Measurements from ENCODE around the gene EPHB2. TPM values are rescaled to one million over a fixed set of nuclear protein-coding genes. Genes with fewer than 3 reads are reported as not detected.

Gene EPHB2
- total RNA-seq, 1 donor from 2014 or later: 69.4 TPM

DNA sequence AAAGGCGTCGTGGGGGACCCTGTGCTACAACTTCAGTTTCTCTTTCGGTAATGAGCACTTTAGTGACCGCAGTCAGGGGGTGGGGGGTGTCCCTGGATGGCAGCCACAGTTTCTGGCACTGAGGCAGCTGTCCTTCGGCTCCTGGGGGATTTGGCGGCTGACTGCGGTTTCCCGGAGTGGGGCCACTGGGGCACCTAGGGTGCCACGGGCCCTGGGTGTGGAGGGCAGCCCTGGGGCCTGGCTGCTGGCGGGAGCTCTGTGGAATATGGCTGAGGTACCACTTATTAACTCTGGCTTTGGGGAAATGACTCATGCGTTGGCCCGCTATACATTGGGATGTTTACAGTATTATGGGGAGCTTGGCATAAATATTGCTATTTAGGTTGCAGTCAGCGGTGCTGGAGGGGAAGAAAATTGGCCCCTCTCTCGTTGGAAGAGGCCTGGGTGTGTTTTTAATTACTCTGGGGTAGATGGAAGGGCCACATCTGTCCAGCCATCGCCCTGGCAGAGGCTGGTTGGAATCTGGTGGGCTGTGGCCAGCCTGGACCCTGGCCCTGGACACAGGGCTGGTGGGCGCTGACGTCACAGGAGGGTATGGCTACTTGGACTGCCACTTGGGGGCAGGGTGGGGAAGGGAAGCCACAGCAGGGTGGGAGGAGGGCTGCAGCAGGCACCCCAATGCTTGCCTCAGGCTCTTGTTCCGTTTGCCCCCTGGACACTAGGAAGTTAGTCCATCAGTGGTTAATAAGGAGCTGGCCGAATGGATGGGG lies 2.0 kb downstream of the EPHB2 start:
- no peak for DNase-seq (ENCODE audit: low spot score, unreplicated experiment)
- Mint-ChIP-seq H3K4me1 (ENCODE audit: low read depth) (peaks cover 40% of the 10 kb centered on the region), H3K36me3 (ENCODE audit: insufficient read depth) (peaks cover 3% of the 10 kb centered on the region), H3K4me3 (ENCODE audit: low read depth) (peak overlapping the region; percentile 81), H3K9me3 (ENCODE audit: low read depth) (no peaks in the 10 kb centered on the region), H3K27me3 (no peaks in the 10 kb centered on the region), H3K27ac (peak overlapping the region; percentile 3)
- TF ChIP-seq, protein P1, sequence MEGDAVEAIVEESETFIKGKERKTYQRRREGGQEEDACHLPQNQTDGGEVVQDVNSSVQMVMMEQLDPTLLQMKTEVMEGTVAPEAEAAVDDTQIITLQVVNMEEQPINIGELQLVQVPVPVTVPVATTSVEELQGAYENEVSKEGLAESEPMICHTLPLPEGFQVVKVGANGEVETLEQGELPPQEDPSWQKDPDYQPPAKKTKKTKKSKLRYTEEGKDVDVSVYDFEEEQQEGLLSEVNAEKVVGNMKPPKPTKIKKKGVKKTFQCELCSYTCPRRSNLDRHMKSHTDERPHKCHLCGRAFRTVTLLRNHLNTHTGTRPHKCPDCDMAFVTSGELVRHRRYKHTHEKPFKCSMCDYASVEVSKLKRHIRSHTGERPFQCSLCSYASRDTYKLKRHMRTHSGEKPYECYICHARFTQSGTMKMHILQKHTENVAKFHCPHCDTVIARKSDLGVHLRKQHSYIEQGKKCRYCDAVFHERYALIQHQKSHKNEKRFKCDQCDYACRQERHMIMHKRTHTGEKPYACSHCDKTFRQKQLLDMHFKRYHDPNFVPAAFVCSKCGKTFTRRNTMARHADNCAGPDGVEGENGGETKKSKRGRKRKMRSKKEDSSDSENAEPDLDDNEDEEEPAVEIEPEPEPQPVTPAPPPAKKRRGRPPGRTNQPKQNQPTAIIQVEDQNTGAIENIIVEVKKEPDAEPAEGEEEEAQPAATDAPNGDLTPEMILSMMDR (IDR thresholded peaks at IDR 0.05; ENCODE audit: unreplicated experiment): no peak

DNA sequence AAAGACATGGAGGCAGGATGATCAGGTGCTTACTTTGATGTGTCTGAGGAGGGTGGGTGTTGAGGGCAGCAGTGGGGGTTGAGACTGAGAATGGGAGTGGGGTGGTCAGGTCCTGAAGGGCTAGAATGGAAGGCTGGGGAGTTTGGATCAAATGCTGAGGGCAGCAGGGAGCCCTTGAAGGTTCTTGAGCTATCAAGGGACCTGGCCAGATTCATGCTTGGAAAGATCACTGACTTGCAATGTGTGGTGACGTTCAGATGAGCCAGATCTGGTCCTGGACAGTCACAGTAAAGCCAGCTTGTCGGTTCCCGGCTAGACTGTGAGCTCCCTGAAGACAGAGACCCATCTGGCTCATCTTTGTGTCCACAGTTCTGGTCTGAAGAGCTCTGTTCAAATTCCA lies 3.8 kb downstream of the EPHB2 start:
- H3K9me3 Mint-ChIP-seq (ENCODE audit: low read depth): no peaks in the 10 kb centered on the region
- H3K4me1 Mint-ChIP-seq (ENCODE audit: low read depth): peaks cover 37% of the 10 kb centered on the region
- no peaks in the 10 kb centered on the region for H3K27me3 Mint-ChIP-seq
- no peak overlapping the region for H3K4me3 Mint-ChIP-seq (ENCODE audit: low read depth)
- H3K27ac Mint-ChIP-seq: no peak overlapping the region
- TF ChIP-seq, protein P1 (IDR thresholded peaks at IDR 0.05; ENCODE audit: unreplicated experiment): no peak
- DNase-seq (ENCODE audit: low spot score, unreplicated experiment): no peak
- H3K36me3 Mint-ChIP-seq (ENCODE audit: insufficient read depth): peaks cover 3% of the 10 kb centered on the region

DNA sequence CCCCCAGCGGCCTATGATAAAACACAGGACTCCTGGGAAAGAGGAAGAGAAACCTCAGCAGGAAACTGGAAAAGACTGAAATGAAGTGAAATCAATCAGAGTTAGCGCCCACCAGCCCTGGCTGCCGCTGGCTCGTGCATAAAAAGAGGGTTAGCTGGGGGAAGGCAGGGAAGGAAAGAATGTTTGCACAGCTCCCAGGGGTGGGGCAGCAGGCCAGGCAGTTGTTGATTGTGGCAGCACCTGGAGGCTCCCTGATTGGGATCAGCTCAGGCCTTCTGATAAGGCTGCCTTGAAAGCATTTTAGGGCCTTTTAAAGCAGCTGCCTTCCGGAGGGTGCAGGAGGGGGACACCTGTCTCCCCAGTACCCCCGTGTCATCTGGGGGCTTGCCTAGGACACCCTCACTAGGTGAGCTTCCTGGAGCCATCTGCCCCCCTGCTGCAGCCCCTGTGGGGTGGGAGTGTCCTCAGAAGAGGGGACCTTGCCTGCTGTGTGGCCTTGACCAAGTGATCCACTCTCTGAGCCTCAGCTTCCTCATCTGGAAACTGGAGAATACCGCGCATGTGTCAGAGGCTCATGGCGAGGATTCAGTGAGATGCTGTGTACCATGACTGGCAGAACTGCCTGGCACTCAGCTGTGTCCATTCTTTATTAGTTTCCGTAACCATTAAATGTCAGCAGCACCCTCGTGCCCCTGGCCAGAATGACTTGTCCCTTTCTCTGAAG lies 6.6 kb downstream of the EPHB2 start:
- Mint-ChIP-seq H3K4me1 (ENCODE audit: low read depth) (peaks cover 33% of the 10 kb centered on the region), H3K4me3 (ENCODE audit: low read depth) (peak overlapping the region; percentile 24), H3K36me3 (ENCODE audit: insufficient read depth) (peaks cover 3% of the 10 kb centered on the region), H3K27me3 (no peaks in the 10 kb centered on the region), H3K27ac (peak overlapping the region; percentile 89), H3K9me3 (ENCODE audit: low read depth) (no peaks in the 10 kb centered on the region)
- TF ChIP-seq, protein P1 (IDR thresholded peaks at IDR 0.05; ENCODE audit: unreplicated experiment): no peak
- DNase-seq (ENCODE audit: low spot score, unreplicated experiment): no peak

DNA sequence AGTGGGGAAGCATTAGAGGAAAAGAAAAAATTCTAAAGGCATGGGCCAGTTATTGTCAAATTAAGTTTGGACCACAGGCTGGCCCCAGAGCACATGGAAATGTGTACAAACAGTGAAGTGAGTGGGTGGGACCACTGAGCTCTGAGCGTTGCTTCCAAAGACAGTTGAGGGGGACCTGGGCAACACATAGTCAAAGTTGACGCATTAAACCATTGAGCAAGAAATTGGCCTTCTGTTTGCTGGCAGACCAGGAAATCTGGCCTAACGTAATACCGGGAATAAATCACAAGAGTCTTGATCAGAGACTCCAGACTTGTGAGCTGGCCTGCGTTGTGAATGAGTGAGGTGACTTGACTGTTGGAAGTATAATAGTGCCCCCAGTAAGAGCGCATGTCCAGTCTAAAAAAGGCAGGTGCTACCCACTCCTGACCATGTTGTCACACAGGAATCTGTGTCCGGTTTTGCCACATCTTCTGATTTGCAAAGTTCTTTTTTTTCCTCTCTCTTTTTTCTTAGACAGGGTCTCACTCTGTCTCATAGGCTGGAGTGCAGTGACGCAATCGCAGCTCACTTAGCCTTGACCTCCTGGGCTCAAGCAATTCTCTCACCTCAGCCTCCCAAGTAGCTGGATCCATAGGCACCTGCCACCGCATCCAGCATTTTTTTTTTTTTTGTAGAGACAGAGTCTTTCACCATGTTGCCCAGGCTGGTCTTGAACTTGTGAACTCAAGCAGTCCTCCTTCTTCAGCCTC lies 10.7 kb downstream of the EPHB2 start:
- no peak overlapping the region for H3K27ac Mint-ChIP-seq
- H3K4me3 Mint-ChIP-seq (ENCODE audit: low read depth): no peak overlapping the region

More for the DNA sequence above, 10.7 kb downstream of the EPHB2 start:
- TF ChIP-seq, protein P1 (IDR thresholded peaks at IDR 0.05; ENCODE audit: unreplicated experiment): no peak
- Mint-ChIP-seq H3K9me3 (ENCODE audit: low read depth) (no peaks in the 10 kb centered on the region), H3K36me3 (ENCODE audit: insufficient read depth) (peaks cover 4% of the 10 kb centered on the region), H3K27me3 (no peaks in the 10 kb centered on the region), H3K4me1 (ENCODE audit: low read depth) (peaks cover 16% of the 10 kb centered on the region)
- DNase-seq (ENCODE audit: low spot score, unreplicated experiment): no peak
